ENCODE measurements around the gene POTEH.
"Not testable (repeated sequence)": the region's sequence is repeated elsewhere in the genome, so short reads cannot be mapped to it uniquely, and the experiment has no call there.

- TF ChIP-seq BHLHE40 (IDR thresholded peaks at IDR 0.05; ENCODE audit: low read length); CBX1 (IDR thresholded peaks at IDR 0.05; ENCODE audit: low read depth); POLR2AphosphoS2 (IDR thresholded peaks at IDR 0.05; ENCODE audit: low read depth, low read length); GTF2F1 (IDR thresholded peaks at IDR 0.05; ENCODE audit: low read length): not testable (repeated sequence)
- TF ChIP-seq, protein P1, sequence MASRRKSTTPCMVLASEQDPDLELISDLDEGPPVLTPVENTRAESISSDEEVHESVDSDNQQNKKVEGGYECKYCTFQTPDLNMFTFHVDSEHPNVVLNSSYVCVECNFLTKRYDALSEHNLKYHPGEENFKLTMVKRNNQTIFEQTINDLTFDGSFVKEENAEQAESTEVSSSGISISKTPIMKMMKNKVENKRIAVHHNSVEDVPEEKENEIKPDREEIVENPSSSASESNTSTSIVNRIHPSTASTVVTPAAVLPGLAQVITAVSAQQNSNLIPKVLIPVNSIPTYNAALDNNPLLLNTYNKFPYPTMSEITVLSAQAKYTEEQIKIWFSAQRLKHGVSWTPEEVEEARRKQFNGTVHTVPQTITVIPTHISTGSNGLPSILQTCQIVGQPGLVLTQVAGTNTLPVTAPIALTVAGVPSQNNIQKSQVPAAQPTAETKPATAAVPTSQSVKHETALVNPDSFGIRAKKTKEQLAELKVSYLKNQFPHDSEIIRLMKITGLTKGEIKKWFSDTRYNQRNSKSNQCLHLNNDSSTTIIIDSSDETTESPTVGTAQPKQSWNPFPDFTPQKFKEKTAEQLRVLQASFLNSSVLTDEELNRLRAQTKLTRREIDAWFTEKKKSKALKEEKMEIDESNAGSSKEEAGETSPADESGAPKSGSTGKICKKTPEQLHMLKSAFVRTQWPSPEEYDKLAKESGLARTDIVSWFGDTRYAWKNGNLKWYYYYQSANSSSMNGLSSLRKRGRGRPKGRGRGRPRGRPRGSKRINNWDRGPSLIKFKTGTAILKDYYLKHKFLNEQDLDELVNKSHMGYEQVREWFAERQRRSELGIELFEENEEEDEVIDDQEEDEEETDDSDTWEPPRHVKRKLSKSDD (CRISPR knock-in tag; IDR thresholded peaks at IDR 0.05; ENCODE audit: low read depth) = not testable (repeated sequence)
Observed at GRCh38 chr22:15642288-15642861, 47.5 kb upstream of the POTEH start.

All from HepG2 (cell line).